HepG2 (cell line): ENCODE results near the gene STK11. TPM values are rescaled to one million over a fixed set of nuclear protein-coding genes. Genes with fewer than 3 reads are reported as not detected.

Experiments
- ATF1 ChIP-seq: IDR thresholded peaks from 2 replicates; pipeline ENCODE4 v1.6.1; 2016; ENCODE audit warnings: mild to moderate bottlenecking, control low read depth
- ESRRA ChIP-seq: sonication (generic); formaldehyde crosslinking; IDR thresholded peaks from 2 replicates; pipeline ENCODE4 v1.5.1; 2020; ENCODE audit warnings: mild to moderate bottlenecking, low read depth, missing genetic modification reagents
- HOMEZ ChIP-seq: IDR thresholded peaks from 2 replicates; pipeline ENCODE4 v1.6.1; 2016; ENCODE audit warnings: low read depth
- KLF15 ChIP-seq: sonication (generic); formaldehyde crosslinking; IDR thresholded peaks from 2 replicates; pipeline ENCODE4 v1.8.1; 2023; ENCODE audit warnings: borderline replicate concordance, mild to moderate bottlenecking, inconsistent platforms, missing genetic modification reagents, mixed read lengths
- RNF2 ChIP-seq: fragments of 450-650 bp; conservative IDR thresholded peaks from 2 replicates; pipeline ENCODE4 v1.6.1; 2016; ENCODE audit warnings: low read depth
- ZNF513 ChIP-seq: sonication (generic); formaldehyde crosslinking; conservative IDR thresholded peaks from 2 replicates; pipeline ENCODE4 v1.5.0; 2020; ENCODE audit warnings: missing genetic modification reagents
- ZNF572 ChIP-seq: sonication (generic); formaldehyde crosslinking; IDR thresholded peaks from 2 replicates; pipeline ENCODE4 v1.5.1; 2020; ENCODE audit warnings: mild to moderate bottlenecking, missing genetic modification reagents
- ZNF687 ChIP-seq: sonication (generic); formaldehyde crosslinking; IDR thresholded peaks from 2 replicates; pipeline ENCODE4 v1.5.1; 2020; ENCODE audit warnings: mild to moderate bottlenecking, missing genetic modification reagents, moderate library complexity
- ZNF777 ChIP-seq: sonication (generic); formaldehyde crosslinking; IDR thresholded peaks from 2 replicates; pipeline ENCODE4 v1.4.0; 2020; ENCODE audit warnings: missing genetic modification reagents
- polyA plus RNA-seq, 8 experiments: library from polyadenylated mRNA; depleted of rRNA in 3 of 8; stranded (reverse) in 7 of 8; unstranded in 1 of 8; fragments of >200 nt; fragmentation: Illumina TruSeq in 4 of 8; extraction: Trizol in 4 of 8; gene quantifications; 2 replicates each; pipeline versions ENCODE4 v1.2.1 to v1.2.3, GENCODE V29; 2011 to 2016; ENCODE audit warnings: low read depth in 4 of 8, missing spikeins in 1 of 8, mixed read lengths in 1 of 8; ENCODE audit not compliant: insufficient read depth in 1 of 8
- total RNA-seq, 5 experiments: library from RNA; depleted of rRNA; stranded (reverse); fragments of >200 nt; fragmentation: Illumina TruSeq; extraction: Trizol; gene quantifications; 2 replicates each; pipeline ENCODE4 v1.2.3, GENCODE V29; 2016; ENCODE audit warnings: low read depth in 1 of 5
- TF ChIP-seq, protein P1 (sequence below): sonication (generic); formaldehyde crosslinking; IDR thresholded peaks from 2 replicates; pipeline ENCODE4 v1.8.0; 2022; ENCODE audit warnings: missing genetic modification reagents, low read depth, mild to moderate bottlenecking, borderline replicate concordance
- TF ChIP-seq, protein P2 (sequence below): fragments of 450-650 bp; IDR thresholded peaks from 2 replicates; pipeline ENCODE4 v1.6.1; 2017; ENCODE audit warnings: mild to moderate bottlenecking
- TF ChIP-seq, protein P3 (sequence below): sonication (generic); formaldehyde crosslinking; IDR thresholded peaks from 2 replicates; pipeline ENCODE4 v1.5.0; 2020; ENCODE audit warnings: mild to moderate bottlenecking, missing genetic modification reagents

Gene STK11
- total and polyA plus RNA-seq, 2 of the 13 experiments (the other 11 are each of a cell fraction or from before 2014, with no cell fraction given), result 27.5 to 43.6 TPM

- TF ChIP-seq RNF2 (peak; percentile 94), KLF15 (CRISPR knock-in tag) (no peak), ESRRA (CRISPR knock-in tag) (peak; percentile 53), ATF1 (CRISPR knock-in tag) (no peak), HOMEZ (no peak), ZNF513 (CRISPR knock-in tag) (no peak), ZNF687 (CRISPR knock-in tag) (peak; percentile 95), ZNF777 (CRISPR knock-in tag) (no peak; the same call in 1 of the 2 replicates), ZNF572 (CRISPR knock-in tag) (peak; percentile 87; the same call in 1 of the 2 replicates)
- TF ChIP-seq, protein P1, sequence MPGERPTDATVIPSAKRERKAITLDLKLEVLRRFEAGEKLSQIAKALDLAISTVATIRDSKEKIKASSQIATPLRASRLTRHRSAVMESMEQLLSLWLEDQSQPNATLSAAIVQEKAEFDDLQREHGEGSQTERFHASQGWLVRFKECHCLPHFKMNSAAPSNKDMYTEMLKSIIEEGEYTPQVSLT, result no peak; the same call in 1 of the 2 replicates
- TF ChIP-seq, protein P2, sequence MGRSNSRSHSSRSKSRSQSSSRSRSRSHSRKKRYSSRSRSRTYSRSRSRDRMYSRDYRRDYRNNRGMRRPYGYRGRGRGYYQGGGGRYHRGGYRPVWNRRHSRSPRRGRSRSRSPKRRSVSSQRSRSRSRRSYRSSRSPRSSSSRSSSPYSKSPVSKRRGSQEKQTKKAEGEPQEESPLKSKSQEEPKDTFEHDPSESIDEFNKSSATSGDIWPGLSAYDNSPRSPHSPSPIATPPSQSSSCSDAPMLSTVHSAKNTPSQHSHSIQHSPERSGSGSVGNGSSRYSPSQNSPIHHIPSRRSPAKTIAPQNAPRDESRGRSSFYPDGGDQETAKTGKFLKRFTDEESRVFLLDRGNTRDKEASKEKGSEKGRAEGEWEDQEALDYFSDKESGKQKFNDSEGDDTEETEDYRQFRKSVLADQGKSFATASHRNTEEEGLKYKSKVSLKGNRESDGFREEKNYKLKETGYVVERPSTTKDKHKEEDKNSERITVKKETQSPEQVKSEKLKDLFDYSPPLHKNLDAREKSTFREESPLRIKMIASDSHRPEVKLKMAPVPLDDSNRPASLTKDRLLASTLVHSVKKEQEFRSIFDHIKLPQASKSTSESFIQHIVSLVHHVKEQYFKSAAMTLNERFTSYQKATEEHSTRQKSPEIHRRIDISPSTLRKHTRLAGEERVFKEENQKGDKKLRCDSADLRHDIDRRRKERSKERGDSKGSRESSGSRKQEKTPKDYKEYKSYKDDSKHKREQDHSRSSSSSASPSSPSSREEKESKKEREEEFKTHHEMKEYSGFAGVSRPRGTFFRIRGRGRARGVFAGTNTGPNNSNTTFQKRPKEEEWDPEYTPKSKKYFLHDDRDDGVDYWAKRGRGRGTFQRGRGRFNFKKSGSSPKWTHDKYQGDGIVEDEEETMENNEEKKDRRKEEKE, result no peak
- TF ChIP-seq, protein P3, sequence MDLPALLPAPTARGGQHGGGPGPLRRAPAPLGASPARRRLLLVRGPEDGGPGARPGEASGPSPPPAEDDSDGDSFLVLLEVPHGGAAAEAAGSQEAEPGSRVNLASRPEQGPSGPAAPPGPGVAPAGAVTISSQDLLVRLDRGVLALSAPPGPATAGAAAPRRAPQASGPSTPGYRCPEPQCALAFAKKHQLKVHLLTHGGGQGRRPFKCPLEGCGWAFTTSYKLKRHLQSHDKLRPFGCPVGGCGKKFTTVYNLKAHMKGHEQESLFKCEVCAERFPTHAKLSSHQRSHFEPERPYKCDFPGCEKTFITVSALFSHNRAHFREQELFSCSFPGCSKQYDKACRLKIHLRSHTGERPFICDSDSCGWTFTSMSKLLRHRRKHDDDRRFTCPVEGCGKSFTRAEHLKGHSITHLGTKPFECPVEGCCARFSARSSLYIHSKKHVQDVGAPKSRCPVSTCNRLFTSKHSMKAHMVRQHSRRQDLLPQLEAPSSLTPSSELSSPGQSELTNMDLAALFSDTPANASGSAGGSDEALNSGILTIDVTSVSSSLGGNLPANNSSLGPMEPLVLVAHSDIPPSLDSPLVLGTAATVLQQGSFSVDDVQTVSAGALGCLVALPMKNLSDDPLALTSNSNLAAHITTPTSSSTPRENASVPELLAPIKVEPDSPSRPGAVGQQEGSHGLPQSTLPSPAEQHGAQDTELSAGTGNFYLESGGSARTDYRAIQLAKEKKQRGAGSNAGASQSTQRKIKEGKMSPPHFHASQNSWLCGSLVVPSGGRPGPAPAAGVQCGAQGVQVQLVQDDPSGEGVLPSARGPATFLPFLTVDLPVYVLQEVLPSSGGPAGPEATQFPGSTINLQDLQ, result no peak
These were observed 64.1 kb downstream of the STK11 start (continued) for GRCh38 chr19:1269478-1270212.
